Measurements from ENCODE around the gene ZNF19.

DNA sequence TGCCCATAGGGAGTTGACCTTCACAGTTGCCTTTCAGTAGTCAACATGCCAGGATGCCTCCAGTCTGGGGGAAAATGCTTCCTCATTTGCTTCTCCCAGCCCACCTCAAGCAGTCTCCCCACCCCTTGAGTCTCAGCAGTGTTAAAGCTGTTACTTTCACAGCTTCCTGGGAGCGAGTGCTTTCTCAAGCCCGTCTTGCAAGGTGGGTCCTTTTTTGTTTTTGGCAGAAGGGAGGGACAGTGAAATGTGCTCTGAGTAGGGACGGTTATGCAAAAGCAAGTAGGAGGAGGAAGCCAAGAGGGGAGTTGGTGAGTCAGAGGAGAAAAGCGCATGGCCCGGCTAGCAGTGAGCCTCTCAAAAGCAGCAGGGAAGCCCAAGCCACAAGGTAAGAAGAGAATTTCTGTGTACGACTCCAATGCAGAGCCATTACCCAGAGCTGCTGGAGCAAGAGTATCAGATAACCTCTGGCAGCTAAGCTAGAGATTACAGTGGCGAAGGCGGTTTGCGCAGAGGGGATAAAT lies 37.0 kb upstream of the ZNF19 start, which contains the start of gene CHST4:
- TF ChIP-seq, protein P1, sequence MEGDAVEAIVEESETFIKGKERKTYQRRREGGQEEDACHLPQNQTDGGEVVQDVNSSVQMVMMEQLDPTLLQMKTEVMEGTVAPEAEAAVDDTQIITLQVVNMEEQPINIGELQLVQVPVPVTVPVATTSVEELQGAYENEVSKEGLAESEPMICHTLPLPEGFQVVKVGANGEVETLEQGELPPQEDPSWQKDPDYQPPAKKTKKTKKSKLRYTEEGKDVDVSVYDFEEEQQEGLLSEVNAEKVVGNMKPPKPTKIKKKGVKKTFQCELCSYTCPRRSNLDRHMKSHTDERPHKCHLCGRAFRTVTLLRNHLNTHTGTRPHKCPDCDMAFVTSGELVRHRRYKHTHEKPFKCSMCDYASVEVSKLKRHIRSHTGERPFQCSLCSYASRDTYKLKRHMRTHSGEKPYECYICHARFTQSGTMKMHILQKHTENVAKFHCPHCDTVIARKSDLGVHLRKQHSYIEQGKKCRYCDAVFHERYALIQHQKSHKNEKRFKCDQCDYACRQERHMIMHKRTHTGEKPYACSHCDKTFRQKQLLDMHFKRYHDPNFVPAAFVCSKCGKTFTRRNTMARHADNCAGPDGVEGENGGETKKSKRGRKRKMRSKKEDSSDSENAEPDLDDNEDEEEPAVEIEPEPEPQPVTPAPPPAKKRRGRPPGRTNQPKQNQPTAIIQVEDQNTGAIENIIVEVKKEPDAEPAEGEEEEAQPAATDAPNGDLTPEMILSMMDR (IDR thresholded peaks at IDR 0.05): no peak
- TF ChIP-seq POLR2A (IDR thresholded peaks at IDR 0.05): no peak
- TF ChIP-seq POLR2AphosphoS5 (IDR thresholded peaks at IDR 0.05): no peak
